ENCODE data around the gene GUCA2B. TPM values are rescaled to one million over a fixed set of nuclear protein-coding genes. Genes with fewer than 3 reads are reported as not detected.

The GUCA2B gene
- total RNA-seq, 4 donors from 2014 or later: 1.0 TPM; not detected in 3

DNA sequence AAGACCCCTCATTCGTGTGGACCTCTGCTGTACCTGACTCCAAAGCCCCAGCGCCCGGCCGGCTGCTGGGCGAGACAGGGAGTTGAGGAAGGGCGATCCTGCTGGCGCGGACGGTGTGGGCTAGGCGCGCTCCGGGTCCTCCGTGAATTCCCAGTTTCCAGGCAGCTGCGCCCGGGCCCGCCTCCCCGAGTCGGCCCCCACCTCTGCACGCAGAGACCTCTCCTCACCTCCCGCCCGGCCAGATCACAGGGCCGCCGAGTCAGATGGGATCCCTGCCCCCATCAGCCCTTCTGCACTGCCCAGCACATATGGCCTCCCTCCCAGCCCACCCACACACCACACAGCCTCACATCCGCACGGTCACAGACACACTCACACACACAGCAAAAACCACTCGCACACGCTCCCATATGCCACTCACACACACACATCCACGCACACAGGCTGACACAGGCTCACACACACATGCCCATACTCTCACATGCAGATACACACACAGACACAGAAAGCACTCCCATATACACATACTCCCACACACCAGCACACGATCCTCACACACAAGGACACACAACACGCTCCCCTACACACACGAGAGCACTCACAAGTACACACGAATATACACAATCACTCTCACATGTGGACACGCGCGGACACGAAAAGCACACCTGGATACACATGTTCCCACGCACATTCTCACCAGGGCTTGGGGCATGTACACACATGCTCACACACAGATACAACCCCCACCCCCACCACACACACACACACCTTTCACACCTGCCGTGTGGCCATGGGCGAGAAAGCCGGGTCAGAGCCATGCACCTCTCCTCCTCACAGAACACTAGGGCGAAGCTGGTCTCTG lies 7.2 kb upstream of the GUCA2B start:
- Histone ChIP-seq H3K4me1 (no peaks in the 10 kb centered on the region), H3K27ac (no peak overlapping the region), H3K9me3 (no peaks in the 10 kb centered on the region), H3K4me3 (no peak overlapping the region), H3K36me3 (no peaks in the 10 kb centered on the region), H3K27me3 (peaks cover 7 to 26% (median 21%) of the 10 kb centered on the region in 3 donors)
- ATAC-seq (no peak), DNase-seq (no peak)
- intact Hi-C loops (cut with DNase I; ENCODE audit: low total_unique reads): loop anchor here (10.0 kb wide), 2 partner anchors 599 to 929 kb away; partner anchors contain the start of gene CLDN19
- in situ Hi-C loops (cut with MboI; ENCODE audit: low sequenced_read_pairs in 4 of 4): loop anchor here in 1 of 4 donors (25.0 kb wide), 2 partner anchors 591 to 916 kb away; partner anchors contain the start of gene CLDN19
- TF ChIP-seq POLR2A (IDR thresholded peaks at IDR 0.05): no peak
- TF ChIP-seq, protein P1, sequence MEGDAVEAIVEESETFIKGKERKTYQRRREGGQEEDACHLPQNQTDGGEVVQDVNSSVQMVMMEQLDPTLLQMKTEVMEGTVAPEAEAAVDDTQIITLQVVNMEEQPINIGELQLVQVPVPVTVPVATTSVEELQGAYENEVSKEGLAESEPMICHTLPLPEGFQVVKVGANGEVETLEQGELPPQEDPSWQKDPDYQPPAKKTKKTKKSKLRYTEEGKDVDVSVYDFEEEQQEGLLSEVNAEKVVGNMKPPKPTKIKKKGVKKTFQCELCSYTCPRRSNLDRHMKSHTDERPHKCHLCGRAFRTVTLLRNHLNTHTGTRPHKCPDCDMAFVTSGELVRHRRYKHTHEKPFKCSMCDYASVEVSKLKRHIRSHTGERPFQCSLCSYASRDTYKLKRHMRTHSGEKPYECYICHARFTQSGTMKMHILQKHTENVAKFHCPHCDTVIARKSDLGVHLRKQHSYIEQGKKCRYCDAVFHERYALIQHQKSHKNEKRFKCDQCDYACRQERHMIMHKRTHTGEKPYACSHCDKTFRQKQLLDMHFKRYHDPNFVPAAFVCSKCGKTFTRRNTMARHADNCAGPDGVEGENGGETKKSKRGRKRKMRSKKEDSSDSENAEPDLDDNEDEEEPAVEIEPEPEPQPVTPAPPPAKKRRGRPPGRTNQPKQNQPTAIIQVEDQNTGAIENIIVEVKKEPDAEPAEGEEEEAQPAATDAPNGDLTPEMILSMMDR (IDR thresholded peaks at IDR 0.05 in 4 of 5, conservative IDR thresholded peaks at IDR 0.05 in 1 of 5): no peak

DNA sequence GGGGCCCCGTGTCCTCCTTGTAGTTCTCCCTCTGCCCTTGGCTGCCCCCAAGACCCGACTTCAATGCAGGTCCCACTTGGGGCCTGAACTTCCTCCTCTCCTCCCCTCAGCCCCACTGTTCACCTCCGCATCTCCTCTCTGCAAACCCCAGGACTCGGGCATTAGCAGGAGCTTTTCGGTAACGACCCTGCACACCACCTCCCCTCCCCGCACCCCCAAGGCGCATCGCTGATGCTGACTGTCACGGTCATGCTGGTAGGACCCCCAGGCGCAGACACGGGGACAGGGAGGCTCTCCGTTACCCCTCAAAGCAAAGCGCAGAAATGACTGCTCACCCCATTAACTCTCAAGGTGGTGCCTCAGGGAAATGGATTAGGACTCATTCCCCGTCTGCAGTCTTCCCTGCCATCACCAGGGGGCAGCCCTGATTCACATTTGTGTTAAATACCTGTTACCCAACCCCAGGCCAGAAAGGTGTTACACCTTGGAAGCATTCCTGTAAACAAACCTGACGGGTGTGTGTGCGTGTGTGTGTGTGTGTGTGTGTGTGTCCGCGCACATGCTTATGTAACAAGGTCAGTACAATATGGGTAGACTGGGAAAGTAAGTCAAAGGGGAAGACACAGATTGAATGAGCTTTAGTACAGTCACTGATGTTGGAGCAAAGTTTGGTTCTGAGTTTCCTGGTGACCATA lies 6.4 kb upstream of the GUCA2B start:
- intact Hi-C loops (cut with DNase I; ENCODE audit: low total_unique reads): loop anchor here (1.0 to 10.0 kb wide), 3 partner anchors 27 to 928 kb away; partner anchors contain the start of gene CLDN19
- Histone ChIP-seq H3K36me3 (no peaks in the 10 kb centered on the region), H3K9me3 (no peaks in the 10 kb centered on the region), H3K27ac (no peak overlapping the region), H3K27me3 (peaks cover 7 to 22% (median 21%) of the 10 kb centered on the region in 3 donors), H3K4me1 (no peaks in the 10 kb centered on the region), H3K4me3 (no peak overlapping the region)
- in situ Hi-C loops (cut with MboI; ENCODE audit: low sequenced_read_pairs in 4 of 4): loop anchor here in 1 of 4 donors (25.0 kb wide), 2 partner anchors 591 to 916 kb away; partner anchors contain the start of gene CLDN19
- ATAC-seq (peak in 1 of 2 donors; percentile 65), DNase-seq (peak in 1 of 2 donors; percentile 28)
- TF ChIP-seq POLR2A (IDR thresholded peaks at IDR 0.05): no peak
- TF ChIP-seq, protein P1 (IDR thresholded peaks at IDR 0.05 in 4 of 5, conservative IDR thresholded peaks at IDR 0.05 in 1 of 5): peak; percentile 68 to 85 (median 73)

DNA sequence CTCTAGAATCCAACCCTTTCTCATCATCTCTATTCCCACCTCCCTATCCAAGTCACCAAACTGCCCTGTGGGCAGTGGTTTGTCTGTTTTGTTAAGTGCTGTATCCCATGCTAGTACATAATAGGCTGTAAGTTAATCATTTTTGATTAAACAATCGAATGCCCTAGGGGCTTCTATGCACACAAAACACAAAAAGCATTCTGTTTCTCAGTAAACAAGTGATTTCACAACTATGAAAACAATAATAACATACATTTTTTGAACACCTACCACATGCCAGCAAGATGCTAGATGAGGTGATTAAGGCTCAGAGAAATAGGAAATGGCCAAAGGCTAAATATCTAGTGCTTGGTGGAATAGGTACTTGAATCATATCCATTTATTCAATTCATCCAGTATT lies 5.0 kb upstream of the GUCA2B start:
- no peaks in the 10 kb centered on the region for H3K4me1 ChIP-seq
- TF ChIP-seq, protein P1 (IDR thresholded peaks at IDR 0.05 in 4 of 5, conservative IDR thresholded peaks at IDR 0.05 in 1 of 5): no peak
- TF ChIP-seq POLR2A (IDR thresholded peaks at IDR 0.05): no peak
- no peaks in the 10 kb centered on the region for H3K9me3 ChIP-seq
- H3K27ac ChIP-seq: no peak overlapping the region
- H3K4me3 ChIP-seq: no peak overlapping the region
- intact Hi-C loops (cut with DNase I; ENCODE audit: low total_unique reads): loop anchor here (10.0 kb wide), 2 partner anchors 597 to 927 kb away; partner anchors contain the start of gene CLDN19
- H3K36me3 ChIP-seq: no peaks in the 10 kb centered on the region
- H3K27me3 ChIP-seq: peaks cover 7 to 20% (median 12%) of the 10 kb centered on the region in 3 donors
- no peak for ATAC-seq
- in situ Hi-C loops (cut with MboI; ENCODE audit: low sequenced_read_pairs in 4 of 4): loop anchor here in 1 of 4 donors (25.0 kb wide), 2 partner anchors 589 to 914 kb away; partner anchors contain the start of gene CLDN19
- DNase-seq: no peak

DNA sequence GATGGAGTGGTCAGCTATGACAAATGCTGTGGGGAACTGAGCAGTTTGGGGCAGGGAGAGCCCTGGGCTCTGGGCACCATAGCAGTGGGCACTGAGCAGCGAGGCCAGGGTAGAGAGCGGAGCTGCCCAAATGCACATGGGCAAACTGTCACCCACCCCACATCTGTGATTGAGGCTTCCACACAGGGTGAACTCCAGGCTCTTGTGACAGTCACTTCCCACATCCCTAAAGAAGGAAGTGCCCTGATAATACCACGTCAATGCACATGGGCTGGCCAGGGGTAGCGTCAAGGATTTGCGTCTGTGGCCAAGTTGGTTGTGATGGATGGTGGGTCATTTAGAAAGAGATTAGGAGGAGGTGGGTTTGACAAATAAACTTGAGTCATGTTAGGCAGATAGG lies 2.6 kb upstream of the GUCA2B start:
- in situ Hi-C loops (cut with MboI; ENCODE audit: low sequenced_read_pairs in 4 of 4) (no loop called here), intact Hi-C loops (cut with DNase I; ENCODE audit: low total_unique reads) (no loop called here)
- Histone ChIP-seq H3K27me3 (peaks cover 3 to 8% (median 7%) of the 10 kb centered on the region in 3 donors), H3K36me3 (no peaks in the 10 kb centered on the region), H3K27ac (no peak overlapping the region), H3K4me1 (no peaks in the 10 kb centered on the region), H3K4me3 (no peak overlapping the region), H3K9me3 (no peaks in the 10 kb centered on the region)
- DNase-seq (no peak), ATAC-seq (no peak)
- TF ChIP-seq, protein P1 (IDR thresholded peaks at IDR 0.05 in 4 of 5, conservative IDR thresholded peaks at IDR 0.05 in 1 of 5): no peak
- no peak for TF ChIP-seq POLR2A (IDR thresholded peaks at IDR 0.05)
